HG03025 (cell line): ENCODE data around the gene BRD8.
"Not testable (repeated sequence)": the region's sequence is repeated elsewhere in the genome, so short reads cannot be mapped to it uniquely, and the experiment has no call there.

ENCODE experiments used
- ATAC-seq: cut with Tn5 transposase; IDR thresholded peaks from one replicate; pipeline ENCODE4 v1.9.1; 2021; ENCODE audit warnings: mild to moderate bottlenecking, moderate library complexity; ENCODE audit not compliant: unreplicated experiment, low FRiP score

Gene BRD8

GRCh38 chr5:138178516-138179276, at the start of gene BRD8, which contains the start of gene KIF20A:
Gene BRD8, minus strand, starts transcription at chr5:138178630. Its CDS starts 16 bp downstream, at chr5:138178614.
Gene KIF20A, plus strand, starts transcription at chr5:138179112. Its CDS starts 569 bp downstream, at chr5:138179681.
- peak; percentile 76 for ATAC-seq

GRCh38 chr5:138226910-138227309, 48.5 kb upstream of the BRD8 start:
- no peak for ATAC-seq

- ATAC-seq: no peak
Measured at GRCh38 chr5:138224712-138225111, 46.3 kb upstream of the BRD8 start.

GRCh38 chr5:138223532-138223931, 45.1 kb upstream of the BRD8 start:
- ATAC-seq: no peak

GRCh38 chr5:138216799-138217198, 38.4 kb upstream of the BRD8 start:
- no peak for ATAC-seq

GRCh38 chr5:138213161-138214029, 35.0 kb upstream of the BRD8 start, which contains the start of gene CDC23:
Gene CDC23, minus strand, starts transcription at chr5:138213323. Its CDS starts 11 bp downstream, at chr5:138213312.
- peak; percentile 92 for ATAC-seq

GRCh38 chr5:138212828-138213160, 34.4 kb upstream of the BRD8 start:
- peak; percentile 27 for ATAC-seq

- no peak for ATAC-seq
Measured at GRCh38 chr5:138210985-138211384, 32.6 kb upstream of the BRD8 start.

GRCh38 chr5:138193859-138194258, 15.4 kb upstream of the BRD8 start:
- ATAC-seq: not testable (repeated sequence)

- no peak for ATAC-seq
Measured at GRCh38 chr5:138192826-138193225, 14.4 kb upstream of the BRD8 start.

- no peak for ATAC-seq
Measured at GRCh38 chr5:138188626-138189025, 10.2 kb upstream of the BRD8 start.

GRCh38 chr5:138186002-138186447, 7.6 kb upstream of the BRD8 start:
- peak; percentile 45 for ATAC-seq

GRCh38 chr5:138182808-138183207, 4.4 kb upstream of the BRD8 start:
- ATAC-seq: no peak

- ATAC-seq: no peak
Measured at GRCh38 chr5:138180841-138181240, 2.4 kb upstream of the BRD8 start.

GRCh38 chr5:138180183-138180782, 1.9 kb upstream of the BRD8 start:
- no peak for ATAC-seq

- no peak for ATAC-seq
Measured at GRCh38 chr5:138179277-138179857, 937 bp upstream of the BRD8 start.

GRCh38 chr5:138177941-138178515, 402 bp downstream of the BRD8 start:
- no peak for ATAC-seq

- ATAC-seq: no peak
Measured at GRCh38 chr5:138170299-138170698, 8.1 kb downstream of the BRD8 start.

- no peak for ATAC-seq
Measured at GRCh38 chr5:138169124-138169523, 9.3 kb downstream of the BRD8 start.

GRCh38 chr5:138163721-138164120, 14.7 kb downstream of the BRD8 start:
- no peak for ATAC-seq
